Activated naive CD8-positive, alpha-beta T cell treated with anti-CD3 and anti-CD28 coated beads for 36 hours (primary cell): ENCODE measurements around the gene SLCO6A1. TPM values are rescaled to one million over a fixed set of nuclear protein-coding genes. Genes with fewer than 3 reads are reported as not detected.

ENCODE experiments used
- DNase-seq: peaks from one replicate; pipeline ENCODE4 v3.0.0; 2021
- H3K27ac Mint-ChIP-seq: one replicate; pipeline ENCODE4 v1.8.0; 2022; ENCODE audit warnings: mild to moderate bottlenecking, moderate library complexity, mixed read lengths
- H3K27me3 Mint-ChIP-seq: one replicate; pipeline ENCODE4 v1.8.0; 2022; ENCODE audit warnings: mild to moderate bottlenecking, mixed read lengths
- H3K36me3 Mint-ChIP-seq: one replicate; pipeline ENCODE4 v1.8.0; 2021; ENCODE audit warnings: mild to moderate bottlenecking, mixed read lengths
- H3K4me1 Mint-ChIP-seq: one replicate; pipeline ENCODE4 v1.8.0; 2021; ENCODE audit warnings: mixed read lengths
- H3K4me3 Mint-ChIP-seq: one replicate; pipeline ENCODE4 v1.8.0; 2022; ENCODE audit warnings: mild to moderate bottlenecking, moderate library complexity, mixed read lengths
- H3K9me3 Mint-ChIP-seq: one replicate; pipeline ENCODE4 v1.8.0; 2022; ENCODE audit warnings: mixed read lengths
- total RNA-seq, 2 experiments: library from RNA; stranded (reverse); gene quantifications; one replicate each; pipeline ENCODE4 v1.2.3, GENCODE V29; 2021

The SLCO6A1 gene
- total RNA-seq, 2 experiments from 2014 or later, result not detected

GRCh38 chr5:102375876-102376275 is 122.9 kb downstream of the SLCO6A1 start:
- H3K36me3 Mint-ChIP-seq, result no peaks in the 10 kb centered on the region
- no peaks in the 10 kb centered on the region for H3K9me3 Mint-ChIP-seq
- no peaks in the 10 kb centered on the region for H3K27me3 Mint-ChIP-seq
- no peaks in the 10 kb centered on the region for H3K4me1 Mint-ChIP-seq
- no peak for DNase-seq
- H3K27ac Mint-ChIP-seq, result no peak overlapping the region
- no peak overlapping the region for H3K4me3 Mint-ChIP-seq

DNA sequence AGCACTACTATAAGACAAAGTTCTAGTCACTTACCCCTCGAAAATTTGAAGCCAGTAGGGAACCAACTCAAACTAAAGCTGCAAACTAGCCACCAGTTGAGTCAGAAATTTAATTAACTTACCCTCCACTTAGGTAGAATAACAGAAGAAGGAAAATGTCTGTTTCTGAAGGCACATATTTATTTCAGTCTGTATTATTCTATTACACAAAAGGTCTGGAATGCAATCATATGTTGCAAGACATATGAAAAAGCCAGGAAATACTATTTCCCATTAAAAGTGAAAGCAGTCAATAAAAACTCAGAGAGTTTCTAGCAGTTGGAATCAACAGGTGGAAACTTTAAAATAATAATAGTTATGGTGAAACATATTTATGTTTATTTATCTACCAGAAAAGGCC is 123.5 kb downstream of the SLCO6A1 start:
- Mint-ChIP-seq H3K4me3 (no peak overlapping the region), H3K4me1 (no peaks in the 10 kb centered on the region), H3K9me3 (no peaks in the 10 kb centered on the region)

GRCh38 chr5:102368392-102368791 is 130.4 kb downstream of the SLCO6A1 start:
- H3K27me3 Mint-ChIP-seq, result no peaks in the 10 kb centered on the region
- no peak overlapping the region for H3K27ac Mint-ChIP-seq
- no peak for DNase-seq
- no peaks in the 10 kb centered on the region for H3K4me1 Mint-ChIP-seq
- H3K4me3 Mint-ChIP-seq, result no peak overlapping the region
- no peaks in the 10 kb centered on the region for H3K36me3 Mint-ChIP-seq
- no peaks in the 10 kb centered on the region for H3K9me3 Mint-ChIP-seq

More for the DNA sequence above, 123.5 kb downstream of the SLCO6A1 start:
- Mint-ChIP-seq H3K27me3 (no peaks in the 10 kb centered on the region), H3K27ac (no peak overlapping the region), H3K36me3 (no peaks in the 10 kb centered on the region)
- DNase-seq, result no peak

- DNase-seq, result no peak
- Mint-ChIP-seq H3K9me3 (no peaks in the 10 kb centered on the region), H3K36me3 (no peaks in the 10 kb centered on the region), H3K4me1 (no peaks in the 10 kb centered on the region), H3K27ac (no peak overlapping the region), H3K27me3 (no peaks in the 10 kb centered on the region), H3K4me3 (no peak overlapping the region)
These were observed 157.0 kb downstream of the SLCO6A1 start for GRCh38 chr5:102341681-102342288.

- Mint-ChIP-seq H3K4me1 (no peaks in the 10 kb centered on the region), H3K4me3 (no peak overlapping the region), H3K27ac (no peak overlapping the region), H3K9me3 (no peaks in the 10 kb centered on the region), H3K27me3 (no peaks in the 10 kb centered on the region), H3K36me3 (no peaks in the 10 kb centered on the region)
- DNase-seq, result no peak
These were observed 174.1 kb downstream of the SLCO6A1 start for GRCh38 chr5:102324714-102325113.

Other genes with a start within 250 kb of the SLCO6A1 start
- gene SLCO4C1, start 202.7 kb downstream of the SLCO6A1 start, total RNA-seq, result under 1 TPM; 0.24 to 0.29 TPM